GM23248 (cell line): ENCODE results near the gene CCDC158. TPM values are rescaled to one million over a fixed set of nuclear protein-coding genes. Genes with fewer than 3 reads are reported as not detected.
A peak's percentile ranks its signal among the peaks of the same experiment; 100 is the strongest.
"Not testable (repeated sequence)": the region's sequence is repeated elsewhere in the genome, so short reads cannot be mapped to it uniquely, and the experiment has no call there.

Experiments used
- DNase-seq: peaks from one replicate; pipeline ENCODE4 v3.0.0-alpha.2; 2015
- H2AFZ ChIP-seq: fragments of 200-600 bp; sonication (generic); 2 replicates; pipeline ENCODE4 v1.6.1; 2016; ENCODE audit warnings: antibody characterized with exemption
- H3F3A ChIP-seq: fragments of 200-600 bp; sonication (generic); 2 replicates; pipeline ENCODE4 v1.6.1; 2016; ENCODE audit warnings: mild to moderate bottlenecking, antibody characterized with exemption, mixed run types; ENCODE audit not compliant: insufficient read depth
- H3K27ac ChIP-seq: fragments of 200-600 bp; sonication (generic); 2 replicates; pipeline ENCODE4 v1.5.1; 2016; ENCODE audit warnings: mild to moderate bottlenecking
- H3K27me3 ChIP-seq: fragments of 200-600 bp; sonication (generic); replicated peaks from 2 replicates; pipeline ENCODE4 v1.6.1; 2016; ENCODE audit warnings: mild to moderate bottlenecking; ENCODE audit not compliant: insufficient read depth
- H3K36me3 ChIP-seq: fragments of 200-600 bp; sonication (generic); 2 replicates; pipeline ENCODE4 v1.6.1; 2016; ENCODE audit warnings: low read depth, mild to moderate bottlenecking
- H3K4me1 ChIP-seq: fragments of 200-600 bp; sonication (generic); 2 replicates; pipeline ENCODE4 v1.6.1; 2016; ENCODE audit warnings: mild to moderate bottlenecking; ENCODE audit not compliant: insufficient read depth
- H3K4me2 ChIP-seq: fragments of 200-600 bp; sonication (generic); one replicate; pipeline ENCODE4 v1.6.1; 2016; ENCODE audit warnings: mild to moderate bottlenecking; ENCODE audit not compliant: unreplicated experiment
- H3K4me3 ChIP-seq: fragments of 200-600 bp; sonication (generic); 2 replicates; pipeline ENCODE4 v1.5.1; 2016; ENCODE audit warnings: mild to moderate bottlenecking
- H3K79me2 ChIP-seq: fragments of 200-600 bp; sonication (generic); 2 replicates; pipeline ENCODE4 v1.6.1; 2016; ENCODE audit warnings: mild to moderate bottlenecking; ENCODE audit not compliant: insufficient read depth
- H3K9ac ChIP-seq: fragments of 200-600 bp; sonication (generic); 2 replicates; pipeline ENCODE4 v1.6.1; 2016; ENCODE audit warnings: mild to moderate bottlenecking
- H3K9me2 ChIP-seq: fragments of 200-600 bp; sonication (generic); 2 replicates; pipeline ENCODE4 v1.6.1; 2016; ENCODE audit warnings: mixed run types, mild to moderate bottlenecking, moderate library complexity; ENCODE audit not compliant: insufficient read depth
- H3K9me3 ChIP-seq: fragments of 200-600 bp; sonication (generic); one replicate; pipeline ENCODE4 v1.6.1; 2017; ENCODE audit warnings: low read depth
- H4K20me1 ChIP-seq: fragments of 200-600 bp; sonication (generic); 2 replicates; pipeline ENCODE4 v1.6.0; 2016; ENCODE audit not compliant: insufficient read depth
- EZH2 ChIP-seq: fragments of 200-600 bp; sonication (generic); IDR thresholded peaks from 2 replicates; pipeline ENCODE4 v1.6.1; 2018; ENCODE audit warnings: antibody characterized with exemption, mild to moderate bottlenecking; ENCODE audit not compliant: insufficient read depth, poor library complexity, severe bottlenecking
- EZH2phosphoT487 ChIP-seq: fragments of 200-600 bp; sonication (generic); IDR thresholded peaks from 2 replicates; pipeline ENCODE4 v1.6.1; 2018; ENCODE audit warnings: antibody characterized with exemption, moderate library complexity, mild to moderate bottlenecking, low read depth; ENCODE audit not compliant: insufficient read depth
- WGBS, 2 experiments: methylation state at CpG; one replicate each; pipeline ENCODE4 v1.1.6; 2015 to 2017; ENCODE audit warnings: low lambda C conversion rate in 2 of 2, low coverage in 1 of 2; ENCODE audit errors: missing lambda C conversion rate in 2 of 2; 5-methylcytosine and 5-hydroxymethylcytosine counted together
- in situ Hi-C: fragments of 300-500 bp; cut with MboI; formaldehyde crosslinking; loops from 2 replicates; pipeline ENCODE4 v1.15.0; 2020
- polyA plus RNA-seq: library from polyadenylated mRNA; unstranded; fragments of >200 nt; fragmentation: Nextera tagmentation; extraction: Ambion mirVana; gene quantifications from 2 replicates; pipeline ENCODE4 v1.2.1, GENCODE V29; 2016
- total RNA-seq: library from RNA; depleted of rRNA; stranded (reverse); fragments of >200 nt; shearing (Covaris generic); gene quantifications from 2 replicates; pipeline ENCODE4 v1.2.3, GENCODE V29; 2014

Gene CCDC158
- total and polyA plus RNA-seq, 2 experiments from 2014 or later: 0.14 TPM; not detected in 1

DNA sequence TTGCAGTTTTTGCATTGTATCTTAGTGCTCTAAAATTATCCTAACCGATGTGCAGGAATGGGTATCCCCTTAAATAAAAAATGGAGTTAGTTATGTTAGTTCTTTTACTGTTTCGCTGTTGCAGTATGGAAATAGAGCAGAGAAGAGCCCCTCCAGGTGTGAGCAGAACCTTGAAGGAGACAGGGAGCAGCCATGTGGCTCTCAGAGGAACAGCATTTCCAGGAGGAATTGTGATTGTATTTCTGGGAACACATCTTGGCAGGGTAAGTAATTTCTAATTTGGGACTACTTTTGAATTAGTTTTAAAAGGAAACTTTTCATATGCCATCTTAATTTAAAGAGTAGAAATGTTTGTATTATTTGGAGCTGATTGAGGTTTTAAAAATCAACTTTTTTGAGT, 5.3 kb upstream of the CCDC158 start:
- Histone ChIP-seq H3K9me2 (no peaks in the 10 kb centered on the region), H3K9ac (no peak overlapping the region), H3K27me3 (0 out of 2 replicates have a peak, but pooled peaks cover 4% of the 10 kb centered on the region), H3K4me3 (no peak overlapping the region), H2AFZ (no peak overlapping the region), H3K4me1 (no peaks in the 10 kb centered on the region), H3K79me2 (no peaks in the 10 kb centered on the region), H3F3A (no peaks in the 10 kb centered on the region), H3K36me3 (no peaks in the 10 kb centered on the region), H3K4me2 (no peak overlapping the region), H4K20me1 (no peaks in the 10 kb centered on the region), H3K9me3 (no peaks in the 10 kb centered on the region), H3K27ac (no peak overlapping the region)
- WGBS, 2 experiments: 80 to 91% methylated on average over 2 of the region's 2 CpGs
- DNase-seq: no peak
- no peak for TF ChIP-seq EZH2phosphoT487
- no peak for TF ChIP-seq EZH2
- in situ Hi-C loops: no loop called here

DNA sequence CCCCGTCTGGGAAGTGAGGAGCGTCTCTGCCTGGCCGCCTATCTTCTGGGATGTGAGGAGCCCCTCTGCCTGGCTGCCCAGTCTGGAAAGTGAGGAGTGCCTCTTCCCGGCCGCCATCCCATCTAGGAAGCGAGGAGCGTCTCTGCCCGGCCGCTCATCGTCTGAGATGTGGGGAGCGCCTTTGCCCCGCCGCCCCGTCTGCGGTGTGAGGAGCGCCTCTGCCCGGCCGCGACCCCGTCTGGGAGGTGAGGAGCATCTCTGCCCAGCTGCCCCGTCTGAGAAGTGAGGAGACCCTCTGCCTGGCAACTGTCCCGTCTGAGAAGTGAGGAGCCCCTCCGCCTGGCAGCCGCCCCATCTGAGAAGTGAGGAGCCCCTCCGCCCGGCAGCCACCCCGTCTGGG, 2.2 kb upstream of the CCDC158 start:
- 96 to 99% methylated on average over 15 to 21 of the region's 27 CpGs for WGBS, 2 experiments
- H3K4me3 ChIP-seq, in situ Hi-C loops: not testable (repeated sequence)

DNA sequence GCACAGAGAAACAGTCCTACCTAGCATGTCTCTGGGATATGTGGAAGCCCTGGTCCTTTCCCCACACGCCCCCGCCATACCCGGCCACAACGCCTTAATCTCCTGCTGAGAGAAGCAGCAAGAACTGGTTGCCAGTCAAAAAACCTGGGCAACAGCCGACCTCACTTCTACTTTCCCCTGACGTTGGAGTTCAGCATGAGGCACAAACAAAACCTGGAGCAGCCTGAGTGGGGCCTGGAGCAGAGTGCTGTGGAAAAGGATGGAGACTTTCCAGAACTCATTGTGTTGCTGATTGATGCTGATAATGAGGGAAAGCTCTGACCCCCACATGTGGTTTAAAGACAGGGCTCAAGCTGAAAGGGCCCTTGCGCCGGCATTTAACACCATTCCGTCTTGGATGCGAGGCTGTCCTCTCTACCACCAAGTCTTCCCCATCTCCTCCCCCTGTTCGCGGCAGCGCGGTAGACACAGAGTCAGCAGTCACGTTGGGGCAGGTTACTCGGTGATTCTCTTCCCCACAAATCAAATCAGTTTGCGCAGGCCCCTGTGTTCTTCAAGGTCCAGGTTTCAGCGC, 666 bp downstream of the CCDC158 start:
- TF ChIP-seq EZH2 (no peak), EZH2phosphoT487 (no peak)
- Histone ChIP-seq H3F3A (no peaks in the 10 kb centered on the region), H3K9me3 (no peaks in the 10 kb centered on the region), H3K4me3 (peak overlapping the region; percentile 68), H3K36me3 (no peaks in the 10 kb centered on the region), H3K27ac (no peak overlapping the region), H3K9me2 (no peaks in the 10 kb centered on the region), H4K20me1 (no peaks in the 10 kb centered on the region), H3K9ac (no peak overlapping the region), H3K4me1 (no peaks in the 10 kb centered on the region), H3K27me3 (0 out of 2 replicates have a peak, but pooled peaks cover 4% of the 10 kb centered on the region), H3K4me2 (peak overlapping the region; percentile 91), H3K79me2 (no peaks in the 10 kb centered on the region), H2AFZ (peak overlapping the region; percentile 94)
- DNase-seq: no peak
- 56 to 65% methylated on average over 18 of the region's 18 CpGs for WGBS, 2 experiments
- in situ Hi-C loops: no loop called here

More for the DNA sequence above, 2.2 kb upstream of the CCDC158 start:
- not testable (repeated sequence) for H3K79me2 ChIP-seq, H3K9me2 ChIP-seq, H3K36me3 ChIP-seq, H3F3A ChIP-seq, DNase-seq, H3K27ac ChIP-seq, H3K9ac ChIP-seq, H3K9me3 ChIP-seq, H3K4me1 ChIP-seq, H4K20me1 ChIP-seq, H3K4me2 ChIP-seq, H3K27me3 ChIP-seq, H2AFZ ChIP-seq

DNA sequence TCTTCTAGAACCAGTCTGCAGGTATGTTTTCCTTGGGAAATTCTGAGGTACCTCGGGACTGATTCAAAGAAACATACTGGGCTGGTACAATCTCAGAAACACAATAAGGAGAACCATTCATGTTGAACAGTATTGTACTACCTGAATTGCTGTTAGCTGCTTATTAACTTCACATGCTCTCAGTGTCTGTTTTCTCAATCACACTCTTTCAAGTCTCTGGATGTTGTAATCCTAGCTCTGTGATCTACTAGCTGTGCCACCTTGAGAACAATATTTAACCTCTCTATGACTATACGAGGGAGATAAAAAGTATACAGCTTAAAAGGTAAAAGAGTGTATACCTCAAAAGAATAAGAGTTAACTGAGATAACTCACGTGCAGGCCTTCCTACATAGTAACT, 10.3 kb downstream of the CCDC158 start:
- no peak for DNase-seq
- Histone ChIP-seq H3K36me3 (no peaks in the 10 kb centered on the region), H3K27ac (no peak overlapping the region), H3K4me3 (no peak overlapping the region), H2AFZ (no peak overlapping the region), H3K9ac (no peak overlapping the region), H3K27me3 (peaks cover 20% of the 10 kb centered on the region; the same call in 1 of the 2 replicates), H3F3A (no peaks in the 10 kb centered on the region), H3K79me2 (no peaks in the 10 kb centered on the region), H4K20me1 (no peaks in the 10 kb centered on the region), H3K9me3 (no peaks in the 10 kb centered on the region), H3K4me1 (no peaks in the 10 kb centered on the region), H3K4me2 (no peak overlapping the region), H3K9me2 (no peaks in the 10 kb centered on the region)
- WGBS, 2 experiments: 79 to 81% methylated on average over 3 of the region's 3 CpGs
- in situ Hi-C loops: no loop called here
- TF ChIP-seq EZH2 (no peak), EZH2phosphoT487 (no peak)
